Measurements from ENCODE around the gene HHIPL2.
"Not testable (repeated sequence)": the region's sequence is repeated elsewhere in the genome, so short reads cannot be mapped to it uniquely, and the experiment has no call there.

The HHIPL2 gene

GRCh38 chr1:222539951-222540597, 7.8 kb downstream of the HHIPL2 start:
- no peak for DNase-seq

GRCh38 chr1:222535455-222535854, 12.4 kb downstream of the HHIPL2 start:
- DNase-seq: no peak

- no peak for DNase-seq
These were observed 17.1 kb downstream of the HHIPL2 start for GRCh38 chr1:222530852-222531251.

- DNase-seq: no peak
These were observed 18.0 kb downstream of the HHIPL2 start for GRCh38 chr1:222529916-222530315.

GRCh38 chr1:222529181-222529580, 18.7 kb downstream of the HHIPL2 start:
- no peak for DNase-seq

GRCh38 chr1:222525951-222526350, 22.0 kb downstream of the HHIPL2 start:
- no peak for DNase-seq

GRCh38 chr1:222523852-222524251, 24.1 kb downstream of the HHIPL2 start:
- no peak for DNase-seq

GRCh38 chr1:222522105-222522915, 25.6 kb downstream of the HHIPL2 start:
- DNase-seq: no peak

GRCh38 chr1:222521299-222522104, 26.4 kb downstream of the HHIPL2 start:
- DNase-seq: no peak

GRCh38 chr1:222489496-222489895, 58.4 kb downstream of the HHIPL2 start:
- DNase-seq: not testable (repeated sequence)

- not testable (repeated sequence) for DNase-seq
These were observed 60.1 kb downstream of the HHIPL2 start for GRCh38 chr1:222487774-222488173.

- DNase-seq: not testable (repeated sequence)
These were observed 63.9 kb downstream of the HHIPL2 start for GRCh38 chr1:222484005-222484404.

GRCh38 chr1:222479567-222479966, 68.3 kb downstream of the HHIPL2 start:
- DNase-seq: not testable (repeated sequence)

- DNase-seq: not testable (repeated sequence)
These were observed 71.5 kb downstream of the HHIPL2 start for GRCh38 chr1:222476436-222476835.

GRCh38 chr1:222473717-222474116, 74.2 kb downstream of the HHIPL2 start:
- DNase-seq: not testable (repeated sequence)

GRCh38 chr1:222472776-222473540, 74.9 kb downstream of the HHIPL2 start:
- not testable (repeated sequence) for DNase-seq
